Activated naive CD4-positive, alpha-beta T cell treated with anti-CD3 and anti-CD28 coated beads, Interleukin-2, amount 10 ng/mL, durations not matched to agents 7 days and 5 days (primary cell): ENCODE data around the gene TM7SF2.
"Not testable (repeated sequence)": the region's sequence is repeated elsewhere in the genome, so short reads cannot be mapped to it uniquely, and the experiment has no call there.

Source experiments
- CTCF ChIA-PET: fragments of 350-600 bp; sonication (Branson Sonifier 250); formaldehyde crosslinking; loops from one replicate; lab custom pipeline; 2021; ENCODE audit warnings: antibody characterized with exemption; lab: Charles Lee
- DNase-seq: peaks from one replicate; pipeline ENCODE4 v3.0.0-alpha.2; 2020
- H3K27ac Mint-ChIP-seq: one replicate; pipeline ENCODE4 v1.8.0; 2021; ENCODE audit warnings: mild to moderate bottlenecking, moderate library complexity, mixed read lengths
- H3K27me3 Mint-ChIP-seq: one replicate; pipeline ENCODE4 v1.8.0; 2021; ENCODE audit warnings: mild to moderate bottlenecking, mixed read lengths
- H3K36me3 Mint-ChIP-seq: one replicate; pipeline ENCODE4 v1.8.0; 2021; ENCODE audit warnings: mixed read lengths
- H3K4me1 Mint-ChIP-seq: one replicate; pipeline ENCODE4 v1.8.0; 2021; ENCODE audit warnings: mixed read lengths
- H3K4me3 Mint-ChIP-seq: one replicate; pipeline ENCODE4 v1.8.0; 2021; ENCODE audit warnings: mild to moderate bottlenecking, moderate library complexity, mixed read lengths
- H3K9me3 Mint-ChIP-seq: one replicate; pipeline ENCODE4 v1.8.0; 2021; ENCODE audit warnings: mixed read lengths

Gene TM7SF2

GRCh38 chr11:65132238-65132987, 20.7 kb downstream of the TM7SF2 start:
- peaks cover 40% of the 10 kb centered on the region for H3K4me1 Mint-ChIP-seq
- no peaks in the 10 kb centered on the region for H3K27me3 Mint-ChIP-seq
- H3K9me3 Mint-ChIP-seq = no peaks in the 10 kb centered on the region
- CTCF ChIA-PET = no interaction called here
- no peak for DNase-seq
- H3K27ac Mint-ChIP-seq = peak overlapping the region; percentile 100
- peaks cover 27% of the 10 kb centered on the region for H3K36me3 Mint-ChIP-seq
- H3K4me3 Mint-ChIP-seq = peak overlapping the region; percentile 99

GRCh38 chr11:65132988-65133700, 21.5 kb downstream of the TM7SF2 start:
- CTCF ChIA-PET = interaction anchor here (3.3 kb wide), 1 partner anchor 12 kb away, joined by 9 read pairs; the partner anchor contains the start of genes FAU and MRPL49
- H3K4me1 Mint-ChIP-seq = peaks cover 42% of the 10 kb centered on the region

GRCh38 chr11:65133724-65134123, 22.1 kb downstream of the TM7SF2 start:
- H3K9me3 Mint-ChIP-seq = no peaks in the 10 kb centered on the region
- H3K27ac Mint-ChIP-seq = peak overlapping the region; percentile 100
- no peaks in the 10 kb centered on the region for H3K27me3 Mint-ChIP-seq
- CTCF ChIA-PET = interaction anchor here (3.3 kb wide), 1 partner anchor 12 kb away, joined by 9 read pairs; the partner anchor contains the start of genes FAU and MRPL49
- H3K4me1 Mint-ChIP-seq = peaks cover 42% of the 10 kb centered on the region
- DNase-seq = peak; percentile 41
- H3K36me3 Mint-ChIP-seq = peaks cover 23% of the 10 kb centered on the region
- H3K4me3 Mint-ChIP-seq = peak overlapping the region; percentile 99

More at GRCh38 chr11:65132988-65133700, 21.5 kb downstream of the TM7SF2 start:
- Mint-ChIP-seq H3K4me3 (peak overlapping the region; percentile 99), H3K9me3 (no peaks in the 10 kb centered on the region), H3K27ac (peak overlapping the region; percentile 100), H3K27me3 (no peaks in the 10 kb centered on the region), H3K36me3 (peaks cover 23% of the 10 kb centered on the region)
- DNase-seq = peak; percentile 81

GRCh38 chr11:65134240-65134951, 22.7 kb downstream of the TM7SF2 start, which contains the start of gene SYVN1:
Gene SYVN1, minus strand, starts transcription at chr11:65134519. Its CDS starts 918 bp downstream, at chr11:65133601.
- Mint-ChIP-seq H3K27ac (peak within 1 kb of the TSS; percentile 100), H3K27me3 (no peaks in the 10 kb centered on the region), H3K4me1 (peaks cover 42% of the 10 kb centered on the region), H3K36me3 (peaks cover 23% of the 10 kb centered on the region), H3K9me3 (no peaks in the 10 kb centered on the region), H3K4me3 (peak within 1 kb of the TSS; percentile 99)
- DNase-seq = peak; percentile 95
- CTCF ChIA-PET = interaction anchor here (1.3 to 3.3 kb wide), 2 partner anchors 13 to 22 kb away, joined by 3 to 9 read pairs; partner anchors contain the start of genes FAU and MRPL49

- CTCF ChIA-PET = interaction anchor here (0.9 to 3.3 kb wide), 4 partner anchors 14 to 197 kb away, joined by 3 to 9 read pairs (median 6); partner anchors contain the start of genes FAU and MRPL49
- H3K4me1 Mint-ChIP-seq = peaks cover 42% of the 10 kb centered on the region
- DNase-seq = peak; percentile 93
- no peaks in the 10 kb centered on the region for H3K27me3 Mint-ChIP-seq
- peak overlapping the region; percentile 100 for H3K27ac Mint-ChIP-seq
- H3K36me3 Mint-ChIP-seq = peaks cover 22% of the 10 kb centered on the region
- H3K9me3 Mint-ChIP-seq = no peaks in the 10 kb centered on the region
- H3K4me3 Mint-ChIP-seq = peak overlapping the region; percentile 99
Observed at GRCh38 chr11:65134952-65135632, 23.4 kb downstream of the TM7SF2 start.

- no peaks in the 10 kb centered on the region for H3K27me3 Mint-ChIP-seq
- peak overlapping the region; percentile 100 for H3K27ac Mint-ChIP-seq
- peak overlapping the region; percentile 99 for H3K4me3 Mint-ChIP-seq
- no peak for DNase-seq
- CTCF ChIA-PET = interaction anchor here (0.9 to 3.3 kb wide), 4 partner anchors 14 to 196 kb away, joined by 4 to 9 read pairs (median 7); partner anchors contain the start of genes FAU and MRPL49
- peaks cover 18% of the 10 kb centered on the region for H3K36me3 Mint-ChIP-seq
- peaks cover 42% of the 10 kb centered on the region for H3K4me1 Mint-ChIP-seq
- no peaks in the 10 kb centered on the region for H3K9me3 Mint-ChIP-seq
Observed at GRCh38 chr11:65135633-65136145, 24.0 kb downstream of the TM7SF2 start.

GRCh38 chr11:65136515-65137096, 24.9 kb downstream of the TM7SF2 start:
- peaks cover 11% of the 10 kb centered on the region for H3K36me3 Mint-ChIP-seq
- H3K4me3 Mint-ChIP-seq = peak overlapping the region; percentile 64
- CTCF ChIA-PET = interaction anchor here (0.8 to 3.3 kb wide), 5 partner anchors 12 to 192 kb away, joined by 3 to 9 read pairs (median 3); partner anchors contain the start of genes FAU and MRPL49
- peaks cover 37% of the 10 kb centered on the region for H3K4me1 Mint-ChIP-seq
- no peaks in the 10 kb centered on the region for H3K9me3 Mint-ChIP-seq
- peaks cover 4% of the 10 kb centered on the region for H3K27me3 Mint-ChIP-seq
- H3K27ac Mint-ChIP-seq = peak overlapping the region; percentile 64
- no peak for DNase-seq

- Mint-ChIP-seq H3K4me3 (no peak overlapping the region), H3K27me3 (peaks cover 31% of the 10 kb centered on the region)
- CTCF ChIA-PET = no interaction called here
Observed at GRCh38 chr11:65141896-65142494, 30.3 kb downstream of the TM7SF2 start.

GRCh38 chr11:65147352-65148075, 35.8 kb downstream of the TM7SF2 start:
- Mint-ChIP-seq H3K27me3 (peaks cover 50% of the 10 kb centered on the region), H3K4me1 (peaks cover 7% of the 10 kb centered on the region)

More at GRCh38 chr11:65141896-65142494, 30.3 kb downstream of the TM7SF2 start:
- H3K9me3 Mint-ChIP-seq = no peaks in the 10 kb centered on the region
- H3K27ac Mint-ChIP-seq = no peak overlapping the region
- H3K4me1 Mint-ChIP-seq = peaks cover 5% of the 10 kb centered on the region
- no peaks in the 10 kb centered on the region for H3K36me3 Mint-ChIP-seq
- no peak for DNase-seq

GRCh38 chr11:65148657-65149056, 37.0 kb downstream of the TM7SF2 start:
- H3K4me3 Mint-ChIP-seq = no peak overlapping the region
- no peak for DNase-seq
- peaks cover 54% of the 10 kb centered on the region for H3K27me3 Mint-ChIP-seq
- peaks cover 7% of the 10 kb centered on the region for H3K4me1 Mint-ChIP-seq
- CTCF ChIA-PET = interaction anchor here (1.2 kb wide), 1 partner anchor 34 kb away, joined by 4 read pairs; no protein-coding TSS in a partner anchor
- no peak overlapping the region for H3K27ac Mint-ChIP-seq
- H3K9me3 Mint-ChIP-seq = no peaks in the 10 kb centered on the region
- no peaks in the 10 kb centered on the region for H3K36me3 Mint-ChIP-seq

More at GRCh38 chr11:65147352-65148075, 35.8 kb downstream of the TM7SF2 start:
- H3K27ac Mint-ChIP-seq = no peak overlapping the region
- no peak overlapping the region for H3K4me3 Mint-ChIP-seq
- no peaks in the 10 kb centered on the region for H3K9me3 Mint-ChIP-seq
- H3K36me3 Mint-ChIP-seq = no peaks in the 10 kb centered on the region
- CTCF ChIA-PET = interaction anchor here (0.7 to 1.2 kb wide), 4 partner anchors 22 to 182 kb away, joined by 3 to 4 read pairs (median 4); no protein-coding TSS in a partner anchor
- no peak for DNase-seq

- H3K4me3 Mint-ChIP-seq, H3K36me3 Mint-ChIP-seq, H3K9me3 Mint-ChIP-seq, H3K4me1 Mint-ChIP-seq, H3K27ac Mint-ChIP-seq, DNase-seq, CTCF ChIA-PET: not testable (repeated sequence)
- peaks cover 52% of the 10 kb centered on the region for H3K27me3 Mint-ChIP-seq
Observed at GRCh38 chr11:65150131-65150508, 38.4 kb downstream of the TM7SF2 start.
